OCI-LY3 (cell line): ENCODE measurements around the gene PRMT1.

Experiments
- EZH2phosphoT487 ChIP-seq: fragments of 200-600 bp; shearing (Covaris generic); IDR thresholded peaks from 2 replicates; pipeline ENCODE4 v1.6.1; 2018; ENCODE audit warnings: antibody characterized with exemption, mixed run types, low read depth
- TF ChIP-seq, protein P1 (sequence below): fragments of 200-600, 300-600 bp; sonication (generic); IDR thresholded peaks from 2 replicates; pipeline ENCODE4 v1.5.1; 2014; ENCODE audit warnings: antibody characterized with exemption, low read length, low read depth

DNA sequence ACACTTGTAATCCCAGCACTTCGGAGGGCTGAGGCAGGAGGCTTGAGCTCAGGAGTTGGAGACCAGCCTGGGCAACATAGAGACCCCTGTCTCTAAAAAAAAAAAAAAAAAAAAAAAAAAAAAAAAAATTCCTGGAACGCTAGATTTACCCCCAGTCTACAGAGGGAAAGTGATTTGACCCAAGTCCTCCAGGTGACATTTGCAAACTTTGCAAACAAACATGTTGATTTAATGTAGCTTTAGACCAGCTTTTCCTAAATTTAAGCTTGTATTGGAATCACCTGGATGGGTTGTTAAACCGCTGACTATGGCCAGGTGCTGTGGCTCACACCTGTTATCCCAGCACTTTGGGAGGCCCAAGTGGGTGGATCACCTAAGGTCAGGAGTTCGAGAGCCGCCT, 22.3 kb downstream of the PRMT1 start:
- TF ChIP-seq, protein P1, sequence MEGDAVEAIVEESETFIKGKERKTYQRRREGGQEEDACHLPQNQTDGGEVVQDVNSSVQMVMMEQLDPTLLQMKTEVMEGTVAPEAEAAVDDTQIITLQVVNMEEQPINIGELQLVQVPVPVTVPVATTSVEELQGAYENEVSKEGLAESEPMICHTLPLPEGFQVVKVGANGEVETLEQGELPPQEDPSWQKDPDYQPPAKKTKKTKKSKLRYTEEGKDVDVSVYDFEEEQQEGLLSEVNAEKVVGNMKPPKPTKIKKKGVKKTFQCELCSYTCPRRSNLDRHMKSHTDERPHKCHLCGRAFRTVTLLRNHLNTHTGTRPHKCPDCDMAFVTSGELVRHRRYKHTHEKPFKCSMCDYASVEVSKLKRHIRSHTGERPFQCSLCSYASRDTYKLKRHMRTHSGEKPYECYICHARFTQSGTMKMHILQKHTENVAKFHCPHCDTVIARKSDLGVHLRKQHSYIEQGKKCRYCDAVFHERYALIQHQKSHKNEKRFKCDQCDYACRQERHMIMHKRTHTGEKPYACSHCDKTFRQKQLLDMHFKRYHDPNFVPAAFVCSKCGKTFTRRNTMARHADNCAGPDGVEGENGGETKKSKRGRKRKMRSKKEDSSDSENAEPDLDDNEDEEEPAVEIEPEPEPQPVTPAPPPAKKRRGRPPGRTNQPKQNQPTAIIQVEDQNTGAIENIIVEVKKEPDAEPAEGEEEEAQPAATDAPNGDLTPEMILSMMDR = no peak
- no peak for TF ChIP-seq EZH2phosphoT487
